Measurements from ENCODE around the gene NBPF4.

The NBPF4 gene

GRCh38 chr1:108182959-108183700 is 60.7 kb downstream of the NBPF4 start:
- no peak for TF ChIP-seq SUZ12 (IDR thresholded peaks at IDR 0.05; ENCODE audit: extremely low read depth, insufficient read depth, insufficient read length)
- no peak for TF ChIP-seq YY1 (IDR thresholded peaks at IDR 0.05; ENCODE audit: insufficient read depth, insufficient read length)
- no peak for TF ChIP-seq ZNF274 (IDR thresholded peaks at IDR 0.05; ENCODE audit: low read depth, low read length)
- Histone ChIP-seq H3K9ac (ENCODE audit: insufficient read length, low read depth) (no peak overlapping the region), H3K27me3 (ENCODE audit: insufficient read depth, insufficient read length) (no peaks in the 10 kb centered on the region), H3K9me3 (ENCODE audit: insufficient read depth, low read length) (peaks cover 6% of the 10 kb centered on the region; the same call in 1 of the 2 replicates), H3K36me3 (ENCODE audit: insufficient read depth, insufficient read length, low read length) (peaks cover 69% of the 10 kb centered on the region), H3K4me1 (ENCODE audit: insufficient read depth, insufficient read length) (no peaks in the 10 kb centered on the region), H3K4me3 (ENCODE audit: insufficient read length, low read depth) (no peak overlapping the region)
- no peak for DNase-seq (ENCODE audit: low read depth, low spot score)

- peaks cover 77% of the 10 kb centered on the region for H3K36me3 ChIP-seq (ENCODE audit: insufficient read depth, insufficient read length, low read length)
- no peaks in the 10 kb centered on the region for H3K4me1 ChIP-seq (ENCODE audit: insufficient read depth, insufficient read length)
- H3K9me3 ChIP-seq (ENCODE audit: insufficient read depth, low read length) = peaks cover 41% of the 10 kb centered on the region
- no peak overlapping the region for H3K9ac ChIP-seq (ENCODE audit: insufficient read length, low read depth)
- no peak for TF ChIP-seq SUZ12 (IDR thresholded peaks at IDR 0.05; ENCODE audit: extremely low read depth, insufficient read depth, insufficient read length)
- TF ChIP-seq YY1 (IDR thresholded peaks at IDR 0.05; ENCODE audit: insufficient read depth, insufficient read length) = no peak
- TF ChIP-seq ZNF274 (IDR thresholded peaks at IDR 0.05; ENCODE audit: low read depth, low read length) = no peak
- no peak for DNase-seq (ENCODE audit: low read depth, low spot score)
- no peaks in the 10 kb centered on the region for H3K27me3 ChIP-seq (ENCODE audit: insufficient read depth, insufficient read length)
- no peak overlapping the region for H3K4me3 ChIP-seq (ENCODE audit: insufficient read length, low read depth)
These were observed 64.9 kb downstream of the NBPF4 start for GRCh38 chr1:108179018-108179417.

All from NT2/D1 (cell line).